HT-29 (cell line): ENCODE data around the gene IFNLR1. TPM values are rescaled to one million over a fixed set of nuclear protein-coding genes. Genes with fewer than 3 reads are reported as not detected.

Experiments
- DNase-seq: peaks from one replicate; pipeline ENCODE4 v3.0.0-alpha.2; 2015; ENCODE audit warnings: low spot score
- total RNA-seq: library from RNA; depleted of rRNA; stranded (reverse); fragments of >200 nt; shearing (Covaris generic); gene quantifications from 2 replicates; pipeline ENCODE4 v1.2.3, GENCODE V29; 2014

IFNLR1 gene
- total RNA-seq, 1 experiment from 2014 or later = 3.5 TPM

GRCh38 chr1:24150234-24151174 is 36.6 kb downstream of the IFNLR1 start:
- peak; percentile 93 for DNase-seq

- DNase-seq = peak; percentile 50
Measured at GRCh38 chr1:24149866-24150233, 37.2 kb downstream of the IFNLR1 start.

GRCh38 chr1:24147816-24148215 is 39.3 kb downstream of the IFNLR1 start:
- no peak for DNase-seq

- no peak for DNase-seq
Measured at GRCh38 chr1:24147194-24147593, 39.9 kb downstream of the IFNLR1 start.

- DNase-seq = peak; percentile 90
Measured at GRCh38 chr1:24142546-24143534, 44.2 kb downstream of the IFNLR1 start, which contains the start of gene IL22RA1. Gene IL22RA1 (minus strand): TSS chr1:24143140. CDS start chr1:24143082, 58 bp downstream.

GRCh38 chr1:24141311-24141997 is 45.6 kb downstream of the IFNLR1 start:
- peak; percentile 37 for DNase-seq

- DNase-seq = no peak
Measured at GRCh38 chr1:24140741-24141181, 46.3 kb downstream of the IFNLR1 start.

- no peak for DNase-seq
Measured at GRCh38 chr1:24139841-24140425, 47.2 kb downstream of the IFNLR1 start.

GRCh38 chr1:24139222-24139489 is 47.9 kb downstream of the IFNLR1 start:
- DNase-seq = no peak

GRCh38 chr1:24138476-24139221 is 48.4 kb downstream of the IFNLR1 start:
- no peak for DNase-seq

GRCh38 chr1:24136956-24137539 is 50.0 kb downstream of the IFNLR1 start:
- no peak for DNase-seq

GRCh38 chr1:24134376-24134775 is 52.7 kb downstream of the IFNLR1 start:
- DNase-seq = no peak

- DNase-seq = no peak
Measured at GRCh38 chr1:24133819-24134218, 53.3 kb downstream of the IFNLR1 start.

GRCh38 chr1:24130385-24130784 is 56.7 kb downstream of the IFNLR1 start:
- no peak for DNase-seq

GRCh38 chr1:24127801-24128363 is 59.2 kb downstream of the IFNLR1 start:
- no peak for DNase-seq

GRCh38 chr1:24127134-24127800 is 59.8 kb downstream of the IFNLR1 start:
- DNase-seq = no peak

GRCh38 chr1:24126672-24127023 is 60.4 kb downstream of the IFNLR1 start:
- DNase-seq = no peak

GRCh38 chr1:24126018-24126671 is 60.9 kb downstream of the IFNLR1 start:
- no peak for DNase-seq

- DNase-seq = no peak
Measured at GRCh38 chr1:24125456-24125855, 61.6 kb downstream of the IFNLR1 start.
